CD4-positive, alpha-beta T cell (primary cell): Measurements from ENCODE around the gene SLC7A11. TPM values are rescaled to one million over a fixed set of nuclear protein-coding genes. Genes with fewer than 3 reads are reported as not detected.
A peak's percentile ranks its signal among the peaks of the same experiment; 100 is the strongest.
"Not testable (repeated sequence)": the region's sequence is repeated elsewhere in the genome, so short reads cannot be mapped to it uniquely, and the experiment has no call there.

ENCODE experiments used
- ATAC-seq: fragments of 200-7000 bp; cut with Tn5 transposase; one replicate; pipeline ENCODE4 v1.10.0; 2022; ENCODE audit warnings: mild to moderate bottlenecking; ENCODE audit not compliant: poor library complexity
- CTCF ChIA-PET: fragments of 350-600 bp; sonication (Branson Sonifier 250); formaldehyde crosslinking; loops from one replicate; lab custom pipeline; 2021; ENCODE audit warnings: antibody characterized with exemption, inconsistent platforms; lab: Charles Lee
- POLR2A ChIA-PET: fragments of 350-600 bp; sonication (Branson Sonifier 250); formaldehyde crosslinking; loops from one replicate; lab custom pipeline; 2021; ENCODE audit warnings: antibody characterized with exemption, inconsistent platforms; lab: Charles Lee
- DNase-seq, 14 experiments: peaks; one replicate each; pipeline ENCODE4 v3.0.0-alpha.2; 2013 to 2020; ENCODE audit warnings: mixed read lengths in 2 of 14
- H3K27ac ChIP-seq, 2 donors: one replicate each; pipeline versions ENCODE4 v1.5.1 to v1.7.0; 2013; ENCODE audit warnings: low read length in 2 of 2, low read depth in 1 of 2, mild to moderate bottlenecking in 1 of 2
- H3K27me3 ChIP-seq, 2 experiments: 1 replicate in 1 of 2; 2 replicates in 1 of 2; pipeline versions ENCODE4 v1.6.1 to v1.7.0; 2013; ENCODE audit warnings: low read length in 2 of 2, control low read depth in 1 of 2, mild to moderate bottlenecking in 1 of 2, moderate library complexity in 1 of 2; ENCODE audit not compliant: insufficient read depth in 2 of 2, control insufficient read depth in 1 of 2
- H3K36me3 ChIP-seq: one replicate; pipeline ENCODE4 v1.6.1; 2013; ENCODE audit warnings: low read length, control low read depth; ENCODE audit not compliant: insufficient read depth
- H3K4me1 ChIP-seq: one replicate; pipeline ENCODE4 v1.6.1; 2013; ENCODE audit warnings: low read length, control low read depth; ENCODE audit not compliant: insufficient read depth
- H3K4me3 ChIP-seq: one replicate; pipeline ENCODE4 v1.5.1; 2013; ENCODE audit warnings: mild to moderate bottlenecking, low read length, moderate library complexity
- H3K9me3 ChIP-seq, 2 experiments: 1 replicate in 1 of 2; 2 replicates in 1 of 2; pipeline versions ENCODE4 v1.6.1 to v1.7.0; 2013; ENCODE audit warnings: low read length in 2 of 2, mild to moderate bottlenecking in 2 of 2, control low read depth in 1 of 2, moderate library complexity in 1 of 2; ENCODE audit not compliant: control insufficient read depth in 1 of 2, insufficient read depth in 1 of 2
- H3K27ac Mint-ChIP-seq: one replicate; pipeline ENCODE4 v1.8.0; 2020; ENCODE audit warnings: mixed read lengths
- H3K27me3 Mint-ChIP-seq: one replicate; pipeline ENCODE4 v1.8.0; 2021; ENCODE audit warnings: mixed read lengths
- H3K36me3 Mint-ChIP-seq: one replicate; pipeline ENCODE4 v1.8.0; 2021; ENCODE audit warnings: low read depth, mixed read lengths
- H3K4me1 Mint-ChIP-seq: one replicate; pipeline ENCODE4 v1.8.0; 2021; ENCODE audit warnings: low read depth, mixed read lengths
- H3K4me3 Mint-ChIP-seq: one replicate; pipeline ENCODE4 v1.8.0; 2020; ENCODE audit warnings: mild to moderate bottlenecking, mixed read lengths
- H3K9me3 Mint-ChIP-seq: one replicate; pipeline ENCODE4 v1.8.0; 2020; ENCODE audit warnings: mixed read lengths
- CTCF ChIP-seq: fragments of 200-600 bp; IDR thresholded peaks from one replicate; pipeline ENCODE4 v1.8.0; 2022; ENCODE audit warnings: antibody characterized with exemption, mild to moderate bottlenecking
- intact Hi-C, 2 experiments: fragments of 100-400 bp; cut with DNase I in 1 of 2; cut with micrococcal nuclease in 1 of 2; formaldehyde crosslinking; loops; one replicate each; pipeline versions ENCODE4 v1.15.1 to v1.9.0; 2023 to 2025; cut with DNase I, micrococcal nuclease
- total RNA-seq, 174 experiments: library from RNA in 2 of 174; stranded (reverse) in 2 of 174; gene quantifications; one replicate each; pipeline ENCODE4 v1.2.3 and lab custom pipeline; 2021 to 2026

The SLC7A11 gene
- total RNA-seq, 2 experiments from 2014 or later = 0.03 TPM; not detected in 1

GRCh38 chr4:138241281-138242075, 671 bp downstream of the SLC7A11 start:
- Histone ChIP-seq H3K27ac (no peak overlapping the region), H3K36me3 (no peaks in the 10 kb centered on the region), H3K27me3 (no peaks in the 10 kb centered on the region), H3K9me3 (peaks cover 0 to 7% of the 10 kb centered on the region in 2 experiments), H3K4me1 (peaks cover 9% of the 10 kb centered on the region), H3K4me3 (peak overlapping the region; percentile 39)
- peak overlapping the region; percentile 60 for H3K27ac Mint-ChIP-seq
- CTCF ChIA-PET = no interaction called here
- intact Hi-C loops = no loop called here
- H3K4me1 Mint-ChIP-seq = peaks cover 15% of the 10 kb centered on the region
- H3K27me3 Mint-ChIP-seq = no peaks in the 10 kb centered on the region
- TF ChIP-seq CTCF = no peak
- peak overlapping the region; percentile 62 for H3K4me3 Mint-ChIP-seq
- H3K9me3 Mint-ChIP-seq = no peaks in the 10 kb centered on the region
- DNase-seq = no peak
- no peak for ATAC-seq
- POLR2A ChIA-PET = no interaction called here
- no peaks in the 10 kb centered on the region for H3K36me3 Mint-ChIP-seq

- Histone ChIP-seq H3K27ac (no peak overlapping the region), H3K4me1 (peaks cover 9% of the 10 kb centered on the region), H3K4me3 (no peak overlapping the region), H3K36me3 (no peaks in the 10 kb centered on the region), H3K27me3 (no peaks in the 10 kb centered on the region), H3K9me3 (peaks cover 0 to 7% of the 10 kb centered on the region in 2 experiments)
- Mint-ChIP-seq H3K27ac (no peak overlapping the region), H3K9me3 (no peaks in the 10 kb centered on the region), H3K27me3 (no peaks in the 10 kb centered on the region), H3K36me3 (no peaks in the 10 kb centered on the region), H3K4me3 (no peak overlapping the region), H3K4me1 (peaks cover 15% of the 10 kb centered on the region)
- DNase-seq (no peak), ATAC-seq (no peak)
- no peak for TF ChIP-seq CTCF
- intact Hi-C loops = no loop called here
- ChIA-PET CTCF (no interaction called here), POLR2A (no interaction called here)
Observed at GRCh38 chr4:138239491-138239890, 2.7 kb downstream of the SLC7A11 start.

- H3K36me3 Mint-ChIP-seq = no peaks in the 10 kb centered on the region
- no peak overlapping the region for H3K27ac ChIP-seq
- no peak for DNase-seq
- ChIA-PET CTCF (no interaction called here), POLR2A (no interaction called here)
- TF ChIP-seq CTCF = no peak
- H3K27me3 ChIP-seq = no peaks in the 10 kb centered on the region
- peaks cover 0 to 7% of the 10 kb centered on the region in 2 experiments for H3K9me3 ChIP-seq
- no peaks in the 10 kb centered on the region for H3K9me3 Mint-ChIP-seq
- no peaks in the 10 kb centered on the region for H3K27me3 Mint-ChIP-seq
- no peak overlapping the region for H3K4me3 Mint-ChIP-seq
- no peak overlapping the region for H3K4me3 ChIP-seq
- peaks cover 9% of the 10 kb centered on the region for H3K4me1 ChIP-seq
- no peak overlapping the region for H3K27ac Mint-ChIP-seq
- H3K36me3 ChIP-seq = no peaks in the 10 kb centered on the region
- intact Hi-C loops = no loop called here
- ATAC-seq = no peak
- H3K4me1 Mint-ChIP-seq = peaks cover 15% of the 10 kb centered on the region
Observed at GRCh38 chr4:138238521-138239292, 3.4 kb downstream of the SLC7A11 start.

GRCh38 chr4:138237132-138237531, 5.0 kb downstream of the SLC7A11 start:
- H3K4me3 Mint-ChIP-seq, H3K27me3 Mint-ChIP-seq, intact Hi-C loops, H3K27me3 ChIP-seq, H3K4me3 ChIP-seq, H3K36me3 Mint-ChIP-seq, H3K27ac ChIP-seq, H3K9me3 Mint-ChIP-seq, H3K4me1 ChIP-seq, POLR2A ChIA-PET, ATAC-seq, H3K9me3 ChIP-seq, H3K36me3 ChIP-seq, DNase-seq, H3K27ac Mint-ChIP-seq, CTCF ChIA-PET: not testable (repeated sequence)
- peaks cover 10% of the 10 kb centered on the region for H3K4me1 Mint-ChIP-seq
